ENCODE data around the gene HKDC1.

GRCh38 chr10:69201045-69201444 lies 19.1 kb upstream of the HKDC1 start:
- TF ChIP-seq POLR2AphosphoS5 (IDR thresholded peaks at IDR 0.05; ENCODE audit: low read depth, low read length): no peak
- TF ChIP-seq, protein P1, sequence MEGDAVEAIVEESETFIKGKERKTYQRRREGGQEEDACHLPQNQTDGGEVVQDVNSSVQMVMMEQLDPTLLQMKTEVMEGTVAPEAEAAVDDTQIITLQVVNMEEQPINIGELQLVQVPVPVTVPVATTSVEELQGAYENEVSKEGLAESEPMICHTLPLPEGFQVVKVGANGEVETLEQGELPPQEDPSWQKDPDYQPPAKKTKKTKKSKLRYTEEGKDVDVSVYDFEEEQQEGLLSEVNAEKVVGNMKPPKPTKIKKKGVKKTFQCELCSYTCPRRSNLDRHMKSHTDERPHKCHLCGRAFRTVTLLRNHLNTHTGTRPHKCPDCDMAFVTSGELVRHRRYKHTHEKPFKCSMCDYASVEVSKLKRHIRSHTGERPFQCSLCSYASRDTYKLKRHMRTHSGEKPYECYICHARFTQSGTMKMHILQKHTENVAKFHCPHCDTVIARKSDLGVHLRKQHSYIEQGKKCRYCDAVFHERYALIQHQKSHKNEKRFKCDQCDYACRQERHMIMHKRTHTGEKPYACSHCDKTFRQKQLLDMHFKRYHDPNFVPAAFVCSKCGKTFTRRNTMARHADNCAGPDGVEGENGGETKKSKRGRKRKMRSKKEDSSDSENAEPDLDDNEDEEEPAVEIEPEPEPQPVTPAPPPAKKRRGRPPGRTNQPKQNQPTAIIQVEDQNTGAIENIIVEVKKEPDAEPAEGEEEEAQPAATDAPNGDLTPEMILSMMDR (IDR thresholded peaks at IDR 0.05 in 2 of 3, conservative IDR thresholded peaks at IDR 0.05 in 1 of 3; ENCODE audit: borderline replicate concordance in 1 of 3, insufficient read depth in 1 of 3, low read depth in 2 of 3, low read length in 2 of 3): no peak
- TF ChIP-seq MAX (IDR thresholded peaks at IDR 0.05): no peak
